ENCODE measurements around the gene IL13RA2. TPM values are rescaled to one million over a fixed set of nuclear protein-coding genes. Genes with fewer than 3 reads are reported as not detected.

IL13RA2 gene
- total and polyA plus RNA-seq, 2 donors from 2014 or later: 0.31 to 17.4 TPM

DNA sequence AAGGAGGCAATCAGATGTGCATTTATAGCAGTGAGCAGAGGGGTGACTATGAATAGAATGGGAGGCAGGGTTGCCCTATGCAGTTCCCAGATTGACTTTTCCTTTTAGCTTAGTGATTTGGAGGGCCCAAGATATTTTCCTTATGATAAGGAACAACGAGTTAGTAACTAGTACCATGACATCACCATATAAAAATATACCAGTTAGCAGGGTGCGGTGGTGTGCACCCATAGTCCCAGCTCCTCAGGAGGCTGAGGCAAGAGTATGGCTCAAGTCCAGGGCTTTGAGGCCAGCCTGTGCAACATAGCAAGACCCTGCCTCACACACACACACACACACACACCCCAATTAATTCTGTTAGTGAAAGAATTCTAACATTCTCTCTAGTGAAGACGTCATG, 53.0 kb downstream of the IL13RA2 start:
- FAIRE-seq (no peak), DNase-seq (no peak)
- intact Hi-C loops (cut with DNase I): no loop called here
- Histone ChIP-seq H3K9ac (ENCODE audit: low read length in 3 of 3) (no peak overlapping the region), H3K4me3 (ENCODE audit: low read length in 3 of 3) (no peak overlapping the region), H3K4me1 (ENCODE audit: control insufficient read depth in 2 of 3, insufficient read depth in 2 of 3, low read depth in 1 of 3, low read length in 3 of 3) (no peaks in the 10 kb centered on the region), H3K27me3 (ENCODE audit: control insufficient read depth, insufficient read depth, low read length) (no peaks in the 10 kb centered on the region), H3K9me3 (ENCODE audit: control insufficient read depth in 2 of 3, insufficient read depth in 1 of 3, low read length in 3 of 3) (no peaks in the 10 kb centered on the region), H3K27ac (ENCODE audit: low read depth in 2 of 2, low read length in 2 of 2) (no peak overlapping the region), H3K36me3 (ENCODE audit: control insufficient read depth in 2 of 3, insufficient read depth in 3 of 3, low read length in 3 of 3) (no peaks in the 10 kb centered on the region)
- TF ChIP-seq, protein P1, sequence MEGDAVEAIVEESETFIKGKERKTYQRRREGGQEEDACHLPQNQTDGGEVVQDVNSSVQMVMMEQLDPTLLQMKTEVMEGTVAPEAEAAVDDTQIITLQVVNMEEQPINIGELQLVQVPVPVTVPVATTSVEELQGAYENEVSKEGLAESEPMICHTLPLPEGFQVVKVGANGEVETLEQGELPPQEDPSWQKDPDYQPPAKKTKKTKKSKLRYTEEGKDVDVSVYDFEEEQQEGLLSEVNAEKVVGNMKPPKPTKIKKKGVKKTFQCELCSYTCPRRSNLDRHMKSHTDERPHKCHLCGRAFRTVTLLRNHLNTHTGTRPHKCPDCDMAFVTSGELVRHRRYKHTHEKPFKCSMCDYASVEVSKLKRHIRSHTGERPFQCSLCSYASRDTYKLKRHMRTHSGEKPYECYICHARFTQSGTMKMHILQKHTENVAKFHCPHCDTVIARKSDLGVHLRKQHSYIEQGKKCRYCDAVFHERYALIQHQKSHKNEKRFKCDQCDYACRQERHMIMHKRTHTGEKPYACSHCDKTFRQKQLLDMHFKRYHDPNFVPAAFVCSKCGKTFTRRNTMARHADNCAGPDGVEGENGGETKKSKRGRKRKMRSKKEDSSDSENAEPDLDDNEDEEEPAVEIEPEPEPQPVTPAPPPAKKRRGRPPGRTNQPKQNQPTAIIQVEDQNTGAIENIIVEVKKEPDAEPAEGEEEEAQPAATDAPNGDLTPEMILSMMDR (IDR thresholded peaks at IDR 0.05; ENCODE audit: borderline replicate concordance, extremely low read depth, insufficient read depth): no peak

DNA sequence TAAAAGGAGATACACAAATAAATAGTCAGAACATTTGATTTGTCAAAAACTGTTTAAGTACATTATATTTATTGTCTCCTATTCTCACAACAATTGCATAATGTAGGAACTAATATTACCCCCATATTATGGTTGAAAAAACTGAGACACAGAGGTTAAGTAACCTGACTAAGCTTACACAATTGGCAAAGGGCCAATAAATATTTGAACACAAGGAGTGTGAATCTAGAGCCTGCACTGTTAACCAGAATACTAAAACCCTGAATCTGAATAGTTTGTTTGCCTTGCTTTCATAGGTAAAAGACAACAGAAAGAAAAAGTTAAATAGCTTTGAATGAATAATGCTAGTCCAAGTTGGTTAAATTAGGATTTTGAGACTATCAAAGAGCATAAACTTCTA, 55.2 kb downstream of the IL13RA2 start:
- DNase-seq: no peak
- intact Hi-C loops (cut with DNase I): no loop called here
- Histone ChIP-seq H3K36me3 (ENCODE audit: control insufficient read depth in 2 of 3, insufficient read depth in 3 of 3, low read length in 3 of 3) (no peaks in the 10 kb centered on the region), H3K9me3 (ENCODE audit: control insufficient read depth in 2 of 3, insufficient read depth in 1 of 3, low read length in 3 of 3) (no peaks in the 10 kb centered on the region), H3K27ac (ENCODE audit: low read depth in 2 of 2, low read length in 2 of 2) (no peak overlapping the region), H3K9ac (ENCODE audit: low read length in 3 of 3) (no peak overlapping the region), H3K4me3 (ENCODE audit: low read length in 3 of 3) (no peak overlapping the region), H3K27me3 (ENCODE audit: control insufficient read depth, insufficient read depth, low read length) (no peaks in the 10 kb centered on the region), H3K4me1 (ENCODE audit: control insufficient read depth in 2 of 3, insufficient read depth in 2 of 3, low read depth in 1 of 3, low read length in 3 of 3) (no peaks in the 10 kb centered on the region)
- no peak for FAIRE-seq
- TF ChIP-seq, protein P1 (IDR thresholded peaks at IDR 0.05; ENCODE audit: borderline replicate concordance, extremely low read depth, insufficient read depth): no peak

DNA sequence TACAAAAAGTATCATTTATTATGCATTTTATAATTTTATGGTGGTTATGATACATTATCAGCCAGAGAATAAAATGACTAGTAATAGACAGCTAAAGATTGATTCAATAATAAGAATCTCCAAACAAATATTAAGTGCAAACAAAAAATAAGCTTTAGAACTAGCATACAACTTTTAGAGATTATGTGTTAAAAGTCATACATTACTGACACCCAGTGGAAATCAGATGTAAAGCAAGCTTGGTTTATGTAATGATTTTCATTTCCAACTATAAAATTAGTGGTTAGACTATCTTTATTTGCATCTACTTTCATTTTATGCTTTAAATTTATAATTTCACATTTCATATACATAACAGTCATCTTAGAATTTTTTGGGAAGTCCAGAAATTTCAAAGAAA, 57.7 kb downstream of the IL13RA2 start:
- H3K4me1 ChIP-seq (ENCODE audit: control insufficient read depth in 2 of 3, insufficient read depth in 2 of 3, low read depth in 1 of 3, low read length in 3 of 3): no peaks in the 10 kb centered on the region
- DNase-seq (peak in 2 of 5 donors; percentile 2 to 3), FAIRE-seq (peak; percentile 99)
- H3K4me3 ChIP-seq (ENCODE audit: low read length in 3 of 3): no peak overlapping the region
- H3K36me3 ChIP-seq (ENCODE audit: control insufficient read depth in 2 of 3, insufficient read depth in 3 of 3, low read length in 3 of 3): no peaks in the 10 kb centered on the region
- H3K9me3 ChIP-seq (ENCODE audit: control insufficient read depth in 2 of 3, insufficient read depth in 1 of 3, low read length in 3 of 3): no peaks in the 10 kb centered on the region
- TF ChIP-seq, protein P1 (IDR thresholded peaks at IDR 0.05; ENCODE audit: borderline replicate concordance, extremely low read depth, insufficient read depth): peak; percentile 15
- intact Hi-C loops (cut with DNase I): no loop called here
- no peak overlapping the region for H3K9ac ChIP-seq (ENCODE audit: low read length in 3 of 3)
- H3K27ac ChIP-seq (ENCODE audit: low read depth in 2 of 2, low read length in 2 of 2): no peak overlapping the region
- H3K27me3 ChIP-seq (ENCODE audit: control insufficient read depth, insufficient read depth, low read length): no peaks in the 10 kb centered on the region

Other genes with a start within 250 kb of the IL13RA2 start
- gene RBMXL3, start 171.8 kb upstream of the IL13RA2 start, total RNA-seq: not detected
- gene RBMXL3, start 171.8 kb upstream of the IL13RA2 start, polyA plus RNA-seq (ENCODE audit: insufficient read depth, low read depth, low replicate concordance): not detected
- 2.4 TPM for gene LRCH2, start 216.5 kb upstream of the IL13RA2 start, total RNA-seq
- gene LRCH2, start 216.5 kb upstream of the IL13RA2 start, polyA plus RNA-seq (ENCODE audit: insufficient read depth, low read depth, low replicate concordance): 0.86 TPM